ENCODE measurements around the gene PRPF40A. TPM values are rescaled to one million over a fixed set of nuclear protein-coding genes. Genes with fewer than 3 reads are reported as not detected.

PRPF40A gene
- total and polyA plus RNA-seq, 2 of the 13 experiments (the other 11 are each of a cell fraction or from before 2014, with no cell fraction given), result 146 to 207 TPM

DNA sequence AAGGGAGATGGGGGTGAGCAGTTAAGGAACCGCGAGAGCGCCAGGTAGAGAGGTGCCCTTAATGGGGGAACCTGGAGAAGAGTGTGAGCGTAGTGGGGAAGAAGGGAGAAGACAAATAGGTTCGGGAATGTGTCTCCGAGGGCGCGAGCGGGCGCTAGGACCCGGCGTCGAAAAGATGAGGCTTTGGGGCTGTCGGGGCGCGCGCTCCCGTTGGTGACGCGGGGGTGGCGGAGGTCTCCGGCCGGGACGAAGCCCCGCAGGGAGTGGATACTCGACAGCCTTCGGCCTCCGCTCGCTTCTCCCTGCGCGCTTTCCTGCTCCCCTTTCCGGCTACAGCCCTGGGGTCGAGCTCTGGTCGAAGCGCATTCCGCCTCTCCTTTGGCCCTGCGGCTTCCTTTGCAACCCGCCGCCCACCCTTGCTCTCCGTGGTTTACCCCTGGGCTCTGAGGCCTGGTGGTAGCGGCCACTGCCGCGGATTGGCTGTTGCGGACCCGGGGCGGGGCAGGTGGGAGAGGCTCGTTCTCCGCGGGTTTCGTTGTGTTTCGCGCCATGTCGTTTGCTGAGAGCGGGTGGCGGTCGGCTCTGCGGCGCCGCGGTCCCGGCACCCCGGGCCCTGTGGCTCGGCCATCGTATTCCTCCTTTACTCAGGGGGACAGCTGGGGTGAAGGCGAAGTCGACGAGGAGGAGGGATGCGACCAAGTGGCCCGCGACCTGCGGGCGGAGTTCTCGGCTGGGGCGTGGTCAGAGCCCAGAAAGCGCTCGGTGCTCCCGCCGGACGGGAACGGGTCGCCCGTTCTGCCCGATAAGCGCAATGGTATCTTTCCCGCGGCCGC, 1.0 kb upstream of the PRPF40A start, which contains the start of gene ARL6IP6 (continued):
- TF ChIP-seq, protein P1, sequence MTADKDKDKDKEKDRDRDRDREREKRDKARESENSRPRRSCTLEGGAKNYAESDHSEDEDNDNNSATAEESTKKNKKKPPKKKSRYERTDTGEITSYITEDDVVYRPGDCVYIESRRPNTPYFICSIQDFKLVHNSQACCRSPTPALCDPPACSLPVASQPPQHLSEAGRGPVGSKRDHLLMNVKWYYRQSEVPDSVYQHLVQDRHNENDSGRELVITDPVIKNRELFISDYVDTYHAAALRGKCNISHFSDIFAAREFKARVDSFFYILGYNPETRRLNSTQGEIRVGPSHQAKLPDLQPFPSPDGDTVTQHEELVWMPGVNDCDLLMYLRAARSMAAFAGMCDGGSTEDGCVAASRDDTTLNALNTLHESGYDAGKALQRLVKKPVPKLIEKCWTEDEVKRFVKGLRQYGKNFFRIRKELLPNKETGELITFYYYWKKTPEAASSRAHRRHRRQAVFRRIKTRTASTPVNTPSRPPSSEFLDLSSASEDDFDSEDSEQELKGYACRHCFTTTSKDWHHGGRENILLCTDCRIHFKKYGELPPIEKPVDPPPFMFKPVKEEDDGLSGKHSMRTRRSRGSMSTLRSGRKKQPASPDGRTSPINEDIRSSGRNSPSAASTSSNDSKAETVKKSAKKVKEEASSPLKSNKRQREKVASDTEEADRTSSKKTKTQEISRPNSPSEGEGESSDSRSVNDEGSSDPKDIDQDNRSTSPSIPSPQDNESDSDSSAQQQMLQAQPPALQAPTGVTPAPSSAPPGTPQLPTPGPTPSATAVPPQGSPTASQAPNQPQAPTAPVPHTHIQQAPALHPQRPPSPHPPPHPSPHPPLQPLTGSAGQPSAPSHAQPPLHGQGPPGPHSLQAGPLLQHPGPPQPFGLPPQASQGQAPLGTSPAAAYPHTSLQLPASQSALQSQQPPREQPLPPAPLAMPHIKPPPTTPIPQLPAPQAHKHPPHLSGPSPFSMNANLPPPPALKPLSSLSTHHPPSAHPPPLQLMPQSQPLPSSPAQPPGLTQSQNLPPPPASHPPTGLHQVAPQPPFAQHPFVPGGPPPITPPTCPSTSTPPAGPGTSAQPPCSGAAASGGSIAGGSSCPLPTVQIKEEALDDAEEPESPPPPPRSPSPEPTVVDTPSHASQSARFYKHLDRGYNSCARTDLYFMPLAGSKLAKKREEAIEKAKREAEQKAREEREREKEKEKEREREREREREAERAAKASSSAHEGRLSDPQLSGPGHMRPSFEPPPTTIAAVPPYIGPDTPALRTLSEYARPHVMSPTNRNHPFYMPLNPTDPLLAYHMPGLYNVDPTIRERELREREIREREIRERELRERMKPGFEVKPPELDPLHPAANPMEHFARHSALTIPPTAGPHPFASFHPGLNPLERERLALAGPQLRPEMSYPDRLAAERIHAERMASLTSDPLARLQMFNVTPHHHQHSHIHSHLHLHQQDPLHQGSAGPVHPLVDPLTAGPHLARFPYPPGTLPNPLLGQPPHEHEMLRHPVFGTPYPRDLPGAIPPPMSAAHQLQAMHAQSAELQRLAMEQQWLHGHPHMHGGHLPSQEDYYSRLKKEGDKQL (CRISPR knock-in tag; IDR thresholded peaks at IDR 0.05; ENCODE audit: low read depth), result no peak
- peak; percentile 55; the same call in 1 of the 2 replicates for TF ChIP-seq NR1H2 (CRISPR knock-in tag; IDR thresholded peaks at IDR 0.05; ENCODE audit: borderline replicate concordance, low read depth)
- TF ChIP-seq ZNF607 (CRISPR knock-in tag; IDR thresholded peaks at IDR 0.05; ENCODE audit: borderline replicate concordance), result peak; percentile 79
- TF ChIP-seq ZNF34 (CRISPR knock-in tag; IDR thresholded peaks at IDR 0.05; ENCODE audit: borderline replicate concordance), result no peak; the same call in 1 of the 2 replicates
- TF ChIP-seq ZFY (CRISPR knock-in tag; IDR thresholded peaks at IDR 0.05), result peak; percentile 85
- TF ChIP-seq SMAD1 (CRISPR knock-in tag; IDR thresholded peaks at IDR 0.05; ENCODE audit: borderline replicate concordance, low read depth), result peak; percentile 24
- TF ChIP-seq RELA (CRISPR knock-in tag; IDR thresholded peaks at IDR 0.05), result no peak
- peak; percentile 86 for TF ChIP-seq ZNF317 (CRISPR knock-in tag; IDR thresholded peaks at IDR 0.05)
- peak; percentile 93 for TF ChIP-seq ZNF501 (CRISPR knock-in tag; IDR thresholded peaks at IDR 0.05)
- TF ChIP-seq, protein P2, sequence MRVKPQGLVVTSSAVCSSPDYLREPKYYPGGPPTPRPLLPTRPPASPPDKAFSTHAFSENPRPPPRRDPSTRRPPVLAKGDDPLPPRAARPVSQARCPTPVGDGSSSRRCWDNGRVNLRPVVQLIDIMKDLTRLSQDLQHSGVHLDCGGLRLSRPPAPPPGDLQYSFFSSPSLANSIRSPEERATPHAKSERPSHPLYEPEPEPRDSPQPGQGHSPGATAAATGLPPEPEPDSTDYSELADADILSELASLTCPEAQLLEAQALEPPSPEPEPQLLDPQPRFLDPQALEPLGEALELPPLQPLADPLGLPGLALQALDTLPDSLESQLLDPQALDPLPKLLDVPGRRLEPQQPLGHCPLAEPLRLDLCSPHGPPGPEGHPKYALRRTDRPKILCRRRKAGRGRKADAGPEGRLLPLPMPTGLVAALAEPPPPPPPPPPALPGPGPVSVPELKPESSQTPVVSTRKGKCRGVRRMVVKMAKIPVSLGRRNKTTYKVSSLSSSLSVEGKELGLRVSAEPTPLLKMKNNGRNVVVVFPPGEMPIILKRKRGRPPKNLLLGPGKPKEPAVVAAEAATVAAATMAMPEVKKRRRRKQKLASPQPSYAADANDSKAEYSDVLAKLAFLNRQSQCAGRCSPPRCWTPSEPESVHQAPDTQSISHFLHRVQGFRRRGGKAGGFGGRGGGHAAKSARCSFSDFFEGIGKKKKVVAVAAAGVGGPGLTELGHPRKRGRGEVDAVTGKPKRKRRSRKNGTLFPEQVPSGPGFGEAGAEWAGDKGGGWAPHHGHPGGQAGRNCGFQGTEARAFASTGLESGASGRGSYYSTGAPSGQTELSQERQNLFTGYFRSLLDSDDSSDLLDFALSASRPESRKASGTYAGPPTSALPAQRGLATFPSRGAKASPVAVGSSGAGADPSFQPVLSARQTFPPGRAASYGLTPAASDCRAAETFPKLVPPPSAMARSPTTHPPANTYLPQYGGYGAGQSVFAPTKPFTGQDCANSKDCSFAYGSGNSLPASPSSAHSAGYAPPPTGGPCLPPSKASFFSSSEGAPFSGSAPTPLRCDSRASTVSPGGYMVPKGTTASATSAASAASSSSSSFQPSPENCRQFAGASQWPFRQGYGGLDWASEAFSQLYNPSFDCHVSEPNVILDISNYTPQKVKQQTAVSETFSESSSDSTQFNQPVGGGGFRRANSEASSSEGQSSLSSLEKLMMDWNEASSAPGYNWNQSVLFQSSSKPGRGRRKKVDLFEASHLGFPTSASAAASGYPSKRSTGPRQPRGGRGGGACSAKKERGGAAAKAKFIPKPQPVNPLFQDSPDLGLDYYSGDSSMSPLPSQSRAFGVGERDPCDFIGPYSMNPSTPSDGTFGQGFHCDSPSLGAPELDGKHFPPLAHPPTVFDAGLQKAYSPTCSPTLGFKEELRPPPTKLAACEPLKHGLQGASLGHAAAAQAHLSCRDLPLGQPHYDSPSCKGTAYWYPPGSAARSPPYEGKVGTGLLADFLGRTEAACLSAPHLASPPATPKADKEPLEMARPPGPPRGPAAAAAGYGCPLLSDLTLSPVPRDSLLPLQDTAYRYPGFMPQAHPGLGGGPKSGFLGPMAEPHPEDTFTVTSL (CRISPR knock-in tag; IDR thresholded peaks at IDR 0.05; ENCODE audit: borderline replicate concordance), result peak; percentile 87
- TF ChIP-seq ZNF350 (CRISPR knock-in tag; IDR thresholded peaks at IDR 0.05; ENCODE audit: borderline replicate concordance, low read depth), result peak; percentile 63; the same call in 1 of the 2 replicates
- peak; percentile 11; the same call in 1 of the 2 replicates for TF ChIP-seq ZMYM3 (CRISPR knock-in tag; IDR thresholded peaks at IDR 0.05)
- TF ChIP-seq, protein P3, sequence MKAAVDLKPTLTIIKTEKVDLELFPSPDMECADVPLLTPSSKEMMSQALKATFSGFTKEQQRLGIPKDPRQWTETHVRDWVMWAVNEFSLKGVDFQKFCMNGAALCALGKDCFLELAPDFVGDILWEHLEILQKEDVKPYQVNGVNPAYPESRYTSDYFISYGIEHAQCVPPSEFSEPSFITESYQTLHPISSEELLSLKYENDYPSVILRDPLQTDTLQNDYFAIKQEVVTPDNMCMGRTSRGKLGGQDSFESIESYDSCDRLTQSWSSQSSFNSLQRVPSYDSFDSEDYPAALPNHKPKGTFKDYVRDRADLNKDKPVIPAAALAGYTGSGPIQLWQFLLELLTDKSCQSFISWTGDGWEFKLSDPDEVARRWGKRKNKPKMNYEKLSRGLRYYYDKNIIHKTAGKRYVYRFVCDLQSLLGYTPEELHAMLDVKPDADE (CRISPR knock-in tag; IDR thresholded peaks at IDR 0.05), result peak; percentile 43; the same call in 1 of the 2 replicates
- no peak; the same call in 1 of the 2 replicates for TF ChIP-seq HNF4A (CRISPR knock-in tag; IDR thresholded peaks at IDR 0.05)
- TF ChIP-seq HDAC6 (IDR thresholded peaks at IDR 0.05; ENCODE audit: low read depth, low read length), result no peak
- TF ChIP-seq FOXA3 (CRISPR knock-in tag; IDR thresholded peaks at IDR 0.05), result peak; percentile 43; the same call in 1 of the 2 replicates

Measured in HepG2 (cell line).